ENCODE results near the gene STAT5A.
"Not testable (repeated sequence)": the region's sequence is repeated elsewhere in the genome, so short reads cannot be mapped to it uniquely, and the experiment has no call there.

Gene STAT5A

DNA sequence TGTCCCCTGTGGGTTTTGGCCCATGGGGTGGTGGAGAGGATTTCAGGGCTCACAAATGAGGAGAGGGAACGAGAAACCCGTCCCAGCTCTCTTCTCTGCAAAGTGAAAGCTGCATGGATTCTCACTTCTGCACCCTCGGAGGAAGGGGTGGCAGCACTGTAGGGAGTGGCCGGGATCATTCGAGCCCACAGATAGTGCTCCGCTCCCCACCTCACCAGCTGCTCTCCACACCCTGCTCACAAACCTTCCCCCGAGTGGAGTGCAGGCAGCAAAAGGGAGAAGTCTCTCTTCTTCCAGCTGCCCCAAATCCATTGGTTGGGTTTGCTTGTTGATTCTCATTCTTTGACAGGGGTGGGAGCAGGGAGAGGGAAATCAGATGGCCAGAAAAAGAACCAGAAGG is 20.1 kb downstream of the STAT5A start:
- no peak for DNase-seq (ENCODE audit: low read depth in 2 of 2)

DNA sequence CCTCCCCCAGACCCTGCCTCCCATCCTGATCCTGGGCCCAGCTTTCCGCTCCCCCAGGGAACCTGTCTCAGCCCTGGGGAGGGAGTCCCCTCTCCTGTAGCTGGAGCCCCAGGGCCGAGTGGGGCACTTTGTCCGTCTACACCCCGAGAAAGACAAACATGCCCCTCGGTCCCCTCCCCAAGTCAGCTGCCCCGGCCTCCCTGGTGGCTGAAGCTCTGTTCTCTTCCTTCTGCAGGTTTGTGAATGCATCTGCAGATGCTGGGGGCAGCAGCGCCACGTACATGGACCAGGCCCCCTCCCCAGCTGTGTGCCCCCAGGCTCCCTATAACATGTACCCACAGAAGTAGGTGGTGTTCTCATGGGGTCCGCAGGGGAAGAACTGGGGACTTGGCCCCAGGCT is 20.8 kb downstream of the STAT5A start:
- DNase-seq (ENCODE audit: low read depth in 2 of 2): no peak

DNA sequence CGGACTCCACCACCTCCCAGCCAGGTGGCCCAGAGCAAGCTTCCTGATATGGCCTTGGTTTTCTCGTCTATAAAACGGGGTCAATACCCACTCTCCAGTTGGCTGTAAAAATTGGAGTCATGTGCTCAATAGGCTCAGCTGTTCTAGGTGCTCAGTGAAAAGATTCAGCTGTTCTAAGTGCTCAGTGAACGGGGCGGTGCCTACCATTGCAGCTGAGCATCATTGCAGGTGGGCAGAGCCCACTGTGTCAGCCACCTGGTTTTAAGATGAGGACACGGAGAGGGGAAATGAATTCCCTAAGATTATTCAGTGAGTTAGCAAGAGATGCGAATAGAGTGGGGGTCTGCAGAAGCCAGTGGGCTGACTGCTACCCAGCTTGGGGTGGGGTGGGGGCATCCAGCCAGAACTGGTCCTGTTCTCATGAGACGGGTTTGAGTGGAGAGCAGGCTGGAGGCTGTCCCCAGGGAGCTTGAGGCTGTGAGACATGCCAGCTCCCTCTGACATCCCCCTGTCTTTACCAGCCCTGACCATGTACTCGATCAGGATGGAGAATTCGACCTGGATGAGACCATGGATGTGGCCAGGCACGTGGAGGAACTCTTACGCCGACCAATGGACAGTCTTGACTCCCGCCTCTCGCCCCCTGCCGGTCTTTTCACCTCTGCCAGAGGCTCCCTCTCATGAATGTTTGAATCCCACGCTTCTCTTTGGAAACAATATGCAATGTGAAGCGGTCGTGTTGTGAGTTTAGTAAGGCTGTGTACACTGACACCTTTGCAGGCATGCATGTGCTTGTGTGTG is 21.9 kb downstream of the STAT5A start:
- DNase-seq (ENCODE audit: low read depth in 2 of 2): no peak

DNA sequence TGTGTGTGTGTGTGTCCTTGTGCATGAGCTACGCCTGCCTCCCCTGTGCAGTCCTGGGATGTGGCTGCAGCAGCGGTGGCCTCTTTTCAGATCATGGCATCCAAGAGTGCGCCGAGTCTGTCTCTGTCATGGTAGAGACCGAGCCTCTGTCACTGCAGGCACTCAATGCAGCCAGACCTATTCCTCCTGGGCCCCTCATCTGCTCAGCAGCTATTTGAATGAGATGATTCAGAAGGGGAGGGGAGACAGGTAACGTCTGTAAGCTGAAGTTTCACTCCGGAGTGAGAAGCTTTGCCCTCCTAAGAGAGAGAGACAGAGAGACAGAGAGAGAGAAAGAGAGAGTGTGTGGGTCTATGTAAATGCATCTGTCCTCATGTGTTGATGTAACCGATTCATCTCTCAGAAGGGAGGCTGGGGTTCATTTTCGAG is 22.5 kb downstream of the STAT5A start:
- no peak for DNase-seq (ENCODE audit: low read depth in 2 of 2)

DNA sequence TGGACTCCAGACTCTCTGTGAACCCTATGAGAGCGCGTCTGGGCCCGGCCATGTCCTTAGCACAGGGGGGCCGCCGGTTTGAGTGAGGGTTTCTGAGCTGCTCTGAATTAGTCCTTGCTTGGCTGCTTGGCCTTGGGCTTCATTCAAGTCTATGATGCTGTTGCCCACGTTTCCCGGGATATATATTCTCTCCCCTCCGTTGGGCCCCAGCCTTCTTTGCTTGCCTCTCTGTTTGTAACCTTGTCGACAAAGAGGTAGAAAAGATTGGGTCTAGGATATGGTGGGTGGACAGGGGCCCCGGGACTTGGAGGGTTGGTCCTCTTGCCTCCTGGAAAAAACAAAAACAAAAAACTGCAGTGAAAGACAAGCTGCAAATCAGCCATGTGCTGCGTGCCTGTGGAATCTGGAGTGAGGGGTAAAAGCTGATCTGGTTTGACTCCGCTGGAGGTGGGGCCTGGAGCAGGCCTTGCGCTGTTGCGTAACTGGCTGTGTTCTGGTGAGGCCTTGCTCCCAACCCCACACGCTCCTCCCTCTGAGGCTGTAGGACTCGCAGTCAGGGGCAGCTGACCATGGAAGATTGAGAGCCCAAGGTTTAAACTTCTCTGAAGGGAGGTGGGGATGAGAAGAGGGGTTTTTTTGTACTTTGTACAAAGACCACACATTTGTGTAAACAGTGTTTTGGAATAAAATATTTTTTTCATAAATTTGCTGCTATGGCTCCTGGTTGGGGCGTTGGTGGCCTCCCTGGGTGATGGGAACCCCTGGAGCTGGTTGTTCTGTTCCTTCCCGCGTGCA is 23.1 kb downstream of the STAT5A start:
- DNase-seq (ENCODE audit: low read depth in 2 of 2): no peak

DNA sequence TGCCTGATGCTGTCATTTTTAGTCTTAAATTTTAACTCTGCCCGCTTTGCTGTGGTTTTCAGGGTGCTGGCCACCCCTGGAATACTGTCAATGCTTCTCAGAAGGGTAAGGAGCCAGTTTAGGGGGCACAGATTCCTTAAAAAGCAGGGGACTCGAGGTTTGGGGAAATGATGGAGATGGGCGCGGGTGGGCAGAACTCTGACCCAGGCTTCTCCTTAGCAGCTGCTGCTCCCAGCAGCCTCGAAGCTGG is 23.7 kb downstream of the STAT5A start:
- DNase-seq (ENCODE audit: low read depth in 2 of 2): no peak

DNA sequence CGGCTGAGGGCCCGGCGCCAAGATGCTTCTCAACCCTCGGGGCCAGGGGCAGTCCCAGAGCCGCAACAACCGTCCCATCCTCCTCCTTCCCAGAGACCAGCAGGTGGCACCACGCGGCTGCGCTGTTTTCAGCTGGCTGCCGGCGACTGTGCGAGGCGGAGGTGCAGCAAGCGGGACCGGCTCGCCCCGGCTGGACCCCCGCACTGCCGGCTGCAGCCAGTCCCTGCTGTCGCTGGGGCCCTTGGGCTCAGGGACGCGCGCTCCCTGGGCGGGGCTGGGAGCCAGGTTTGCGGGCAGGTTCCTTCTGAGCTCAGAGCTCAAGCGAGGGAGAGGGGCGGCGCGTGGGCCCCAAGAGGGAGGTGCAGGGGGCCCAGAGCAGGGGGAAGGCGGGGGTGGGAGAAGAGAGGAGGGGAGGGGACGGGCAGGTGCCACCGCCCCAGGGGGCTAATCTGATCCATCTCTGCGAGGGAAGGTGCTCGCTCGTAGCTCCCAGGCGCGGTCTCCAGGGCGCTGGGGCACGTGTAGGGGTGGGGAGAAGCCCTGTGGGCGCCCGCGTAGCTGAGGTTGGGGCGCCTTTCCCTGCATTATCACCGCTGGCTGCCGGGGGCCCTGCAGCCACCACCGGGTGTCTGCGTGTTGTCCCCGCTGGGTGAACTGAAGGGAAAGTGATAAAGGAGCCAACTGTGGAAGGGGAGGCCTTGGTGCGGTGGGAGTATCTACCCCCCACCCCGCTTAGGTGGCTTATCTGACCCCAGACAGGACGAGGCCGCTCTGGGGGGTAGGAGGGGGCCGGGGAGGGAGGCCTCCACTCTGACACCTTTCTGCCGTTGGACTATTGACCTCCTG is 24.2 kb downstream of the STAT5A start:
- peak; percentile 55 to 56 for DNase-seq (ENCODE audit: low read depth in 2 of 2)

DNA sequence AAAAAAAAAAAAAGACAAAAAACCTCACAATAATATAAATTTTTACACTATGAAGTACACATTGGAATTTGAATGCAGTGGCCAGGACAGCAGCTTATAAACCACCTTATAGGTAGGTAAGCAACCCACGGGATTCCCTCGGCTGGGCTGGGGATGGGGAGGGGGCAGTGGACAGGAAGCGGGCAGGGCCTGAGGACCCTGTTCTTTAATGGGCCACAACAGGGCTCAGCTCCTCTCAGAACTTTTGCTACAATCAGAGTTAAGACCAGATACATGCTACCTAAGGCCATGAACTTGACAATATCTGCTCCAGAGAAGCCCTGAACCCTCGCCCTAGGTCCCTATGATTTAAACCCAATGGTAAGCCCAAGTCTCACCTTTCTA is 25.1 kb downstream of the STAT5A start:
- no peak for DNase-seq (ENCODE audit: low read depth in 2 of 2)

DNA sequence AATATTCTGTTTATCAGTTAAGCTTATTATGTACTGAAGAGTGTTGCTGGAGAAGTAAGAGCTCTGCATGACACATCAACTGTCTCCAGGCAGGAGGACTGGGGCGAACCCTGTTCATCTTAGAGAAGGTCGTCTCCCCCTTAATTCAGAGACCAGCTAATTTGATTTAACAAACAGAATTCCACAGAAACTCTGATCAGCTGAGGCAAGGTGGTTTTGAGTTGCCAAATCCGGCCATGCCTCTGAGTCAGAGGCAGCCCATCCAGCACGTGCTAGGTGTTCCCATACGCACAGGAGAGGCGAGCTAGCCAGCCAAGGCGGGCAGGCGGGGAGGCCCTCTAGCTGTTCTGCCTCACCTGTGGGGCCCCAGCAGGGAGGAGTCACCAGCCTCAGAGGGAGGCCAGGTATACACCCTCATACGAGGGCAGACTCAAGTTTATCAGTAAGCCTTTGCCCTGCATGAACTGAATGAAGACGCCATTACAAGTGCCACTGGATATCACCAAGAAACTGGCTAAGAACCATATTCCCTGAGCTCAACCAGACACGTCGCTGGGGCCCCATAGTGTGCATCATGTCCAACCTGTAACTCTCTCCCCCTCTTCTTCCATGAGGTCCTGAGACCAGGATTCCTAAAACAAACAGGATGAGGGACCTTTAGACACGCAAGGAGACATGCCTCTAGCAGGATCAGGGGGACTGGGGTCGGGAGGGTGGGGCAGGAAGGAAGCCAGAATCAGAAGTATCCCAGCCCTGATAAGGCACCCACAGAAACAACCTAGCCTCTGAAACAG is 25.7 kb downstream of the STAT5A start:
- DNase-seq (ENCODE audit: low read depth in 2 of 2): no peak

DNA sequence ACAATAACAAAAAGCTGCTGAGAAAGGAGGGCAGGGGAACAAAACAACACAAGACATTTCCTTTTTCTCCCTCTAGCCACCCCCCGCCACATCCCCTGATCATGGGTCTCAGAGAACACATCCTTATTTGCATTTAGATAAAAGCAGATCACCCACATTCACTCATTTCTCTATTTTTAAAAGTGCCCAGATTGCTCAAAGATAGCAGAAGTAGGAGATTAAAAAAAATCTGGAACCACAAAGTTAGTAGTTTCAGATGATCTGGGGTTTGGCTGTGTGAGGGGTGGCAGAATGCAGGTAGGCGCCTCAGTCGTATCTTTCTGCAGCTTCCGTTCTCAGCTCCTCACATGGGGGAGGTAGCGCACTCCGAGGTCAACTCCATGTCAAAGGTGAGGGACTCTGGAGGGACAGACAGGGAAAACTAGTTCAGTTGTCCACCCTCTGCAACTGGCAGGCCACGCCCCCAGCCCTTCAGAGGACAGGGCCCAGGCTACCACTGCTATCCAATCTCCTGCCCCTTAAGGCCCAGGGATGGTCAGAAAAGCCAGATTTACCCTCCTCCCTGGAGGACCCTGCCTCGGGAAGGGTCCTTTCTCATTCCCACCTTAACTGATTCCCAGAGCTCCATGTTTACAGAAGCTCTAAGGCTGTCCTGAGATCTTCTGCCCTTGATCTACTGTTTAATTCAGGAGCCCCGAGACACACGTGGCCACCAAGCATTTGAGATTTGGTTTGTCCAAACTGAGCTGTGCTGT is 27.3 kb downstream of the STAT5A start:
- no peak for DNase-seq (ENCODE audit: low read depth in 2 of 2)

DNA sequence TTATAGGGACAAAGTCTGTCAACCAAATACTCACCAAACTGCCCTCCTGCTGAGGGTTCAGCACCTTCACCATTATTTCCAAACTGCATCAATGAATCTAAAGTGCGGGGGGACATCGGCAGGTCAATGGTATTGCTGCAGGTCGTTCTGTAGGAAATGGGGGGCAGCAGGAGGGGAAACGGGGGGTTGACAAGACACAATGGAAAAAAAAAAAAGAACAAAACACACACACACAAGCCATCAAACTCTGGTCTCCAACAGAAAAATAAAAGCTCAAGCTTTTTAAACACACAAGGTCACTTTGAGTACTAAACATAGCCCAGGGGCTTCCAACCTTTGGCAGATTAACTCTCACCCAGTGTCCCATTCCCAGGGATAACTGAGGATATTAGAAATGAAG is 28.5 kb downstream of the STAT5A start:
- no peak for DNase-seq (ENCODE audit: low read depth in 2 of 2)

DNA sequence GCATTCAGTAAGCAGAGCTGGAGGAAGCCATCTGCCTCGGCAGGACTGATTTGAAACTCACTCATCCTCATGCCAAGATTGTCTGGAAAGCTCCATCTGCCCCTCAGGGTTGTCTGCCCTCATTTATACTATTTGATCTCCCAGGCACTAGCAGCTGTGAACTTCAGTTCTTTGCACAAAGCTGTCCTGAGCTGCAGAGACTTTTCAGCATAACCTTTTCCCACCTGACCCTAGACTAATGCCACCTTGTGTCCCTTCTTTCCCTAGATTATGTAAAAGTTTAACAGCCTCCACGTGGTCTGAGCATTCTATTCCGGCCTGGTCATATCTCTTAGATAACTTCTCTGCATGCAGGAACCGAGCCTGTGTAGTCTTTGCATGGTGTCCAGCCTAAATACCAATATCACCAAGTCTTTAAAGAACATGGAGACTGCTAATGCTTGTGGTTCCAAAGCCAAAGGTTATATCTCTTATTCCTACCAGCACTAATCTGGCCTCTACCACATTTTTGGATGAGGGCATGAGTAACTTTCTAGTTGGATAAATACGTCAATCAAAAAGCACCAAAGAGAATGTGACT is 29.1 kb downstream of the STAT5A start:
- no peak for DNase-seq (ENCODE audit: low read depth in 2 of 2)

DNA sequence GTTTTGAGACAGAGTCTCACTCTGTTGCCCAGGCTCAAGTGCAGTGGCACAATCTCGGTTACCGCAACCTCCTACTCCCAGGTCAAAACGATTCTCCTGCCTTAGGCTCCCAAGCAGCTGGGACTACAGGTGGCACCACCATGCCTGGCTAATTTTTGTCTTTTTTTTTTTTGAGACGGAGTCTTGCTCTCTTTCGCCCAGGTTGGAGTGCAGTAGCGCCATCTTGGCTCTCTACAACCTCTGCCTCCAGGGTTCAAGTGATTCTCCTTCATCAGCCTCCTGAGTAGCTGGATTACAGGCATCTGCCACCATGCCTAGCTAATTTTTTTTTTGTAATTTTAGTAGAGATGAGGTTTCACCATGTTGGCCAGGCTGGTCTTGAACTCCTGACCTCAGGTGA is 29.7 kb downstream of the STAT5A start:
- DNase-seq (ENCODE audit: low read depth in 2 of 2): not testable (repeated sequence)

DNA sequence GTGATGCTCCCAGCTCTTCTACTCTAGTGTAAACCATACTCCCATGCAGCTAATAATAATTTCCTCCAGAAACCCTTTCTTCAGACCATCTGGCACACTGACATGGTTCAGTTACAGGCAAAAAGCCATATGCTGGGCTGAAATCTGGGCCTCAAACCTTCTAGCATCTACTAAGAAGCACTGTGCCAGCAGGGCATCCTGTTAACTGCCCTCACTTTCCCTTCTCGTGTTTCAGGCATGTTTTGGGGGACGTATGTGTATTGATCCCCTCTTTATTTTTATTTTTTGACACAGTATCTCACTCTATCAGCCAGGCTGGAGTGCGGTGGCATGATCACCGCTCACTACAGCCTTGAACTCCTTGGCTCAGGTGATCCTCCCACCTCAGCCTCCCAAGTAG is 33.3 kb downstream of the STAT5A start:
- no peak for DNase-seq (ENCODE audit: low read depth in 2 of 2)

DNA sequence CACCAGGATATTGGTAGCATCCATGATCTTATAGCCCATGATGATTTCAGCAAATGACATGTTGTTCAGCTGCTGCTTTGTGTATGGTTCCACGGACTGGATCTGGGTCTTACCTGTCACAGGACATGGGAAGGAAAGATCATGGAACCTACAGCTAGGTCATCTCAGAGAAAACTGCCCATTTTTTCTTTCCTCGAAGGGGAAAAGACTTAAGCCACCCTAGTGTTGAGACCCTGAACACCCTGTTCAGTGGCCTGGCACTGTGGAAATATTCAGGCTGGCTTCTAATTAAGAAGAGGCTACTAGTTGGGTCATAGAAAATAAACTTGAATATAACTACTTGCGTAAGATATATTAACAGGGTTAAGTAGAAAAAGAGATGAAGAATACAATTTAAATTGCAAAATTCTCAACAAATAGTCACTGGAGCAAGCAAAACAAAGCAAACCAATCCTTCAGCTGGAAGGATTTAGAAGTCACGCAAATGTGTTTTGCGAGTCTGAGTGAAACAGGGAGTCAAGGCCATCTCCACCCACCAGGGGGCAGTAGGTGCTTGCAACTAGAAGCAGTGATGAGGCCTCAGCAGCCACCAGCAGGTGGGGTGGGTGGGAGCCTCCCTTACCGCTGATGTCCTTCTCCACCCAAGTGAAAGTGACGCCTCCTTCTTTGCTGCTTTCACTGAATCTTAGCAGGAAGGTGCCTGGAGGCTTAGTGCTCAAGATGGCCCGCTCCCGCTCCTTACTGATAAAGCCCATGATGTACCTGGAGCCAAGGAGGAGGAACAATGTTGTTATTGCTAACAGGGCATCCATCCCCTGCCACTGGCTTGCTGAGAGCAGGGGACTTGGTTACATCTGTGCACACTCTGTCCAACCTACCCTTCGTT is 34.3 kb downstream of the STAT5A start:
- DNase-seq (ENCODE audit: low read depth in 2 of 2): peak; percentile 90 to 94

DNA sequence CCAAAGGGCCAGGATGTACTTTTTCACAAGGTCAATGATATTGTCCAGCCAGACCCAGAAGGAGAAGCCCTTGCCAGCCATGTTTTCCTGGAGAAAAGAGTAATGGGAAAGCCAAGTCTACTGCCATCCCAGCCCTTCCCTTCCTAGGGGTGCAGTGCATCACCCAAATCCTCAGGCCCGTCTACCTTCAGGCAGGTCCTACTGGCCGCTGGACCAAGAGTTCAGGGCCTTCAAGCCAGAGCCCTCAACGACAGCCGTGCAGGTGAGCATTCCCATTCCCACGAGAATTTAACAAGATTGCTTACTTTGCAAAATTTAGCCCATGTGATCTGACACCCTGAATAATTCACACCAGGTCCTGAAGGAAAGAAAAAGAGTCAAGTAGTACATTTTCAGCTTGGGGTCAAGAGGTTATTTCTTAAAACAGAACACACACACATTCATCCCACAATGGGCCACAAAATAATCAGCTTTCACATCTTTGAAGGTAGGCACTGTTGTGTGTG is 35.0 kb downstream of the STAT5A start:
- no peak for DNase-seq (ENCODE audit: low read depth in 2 of 2)

DNA sequence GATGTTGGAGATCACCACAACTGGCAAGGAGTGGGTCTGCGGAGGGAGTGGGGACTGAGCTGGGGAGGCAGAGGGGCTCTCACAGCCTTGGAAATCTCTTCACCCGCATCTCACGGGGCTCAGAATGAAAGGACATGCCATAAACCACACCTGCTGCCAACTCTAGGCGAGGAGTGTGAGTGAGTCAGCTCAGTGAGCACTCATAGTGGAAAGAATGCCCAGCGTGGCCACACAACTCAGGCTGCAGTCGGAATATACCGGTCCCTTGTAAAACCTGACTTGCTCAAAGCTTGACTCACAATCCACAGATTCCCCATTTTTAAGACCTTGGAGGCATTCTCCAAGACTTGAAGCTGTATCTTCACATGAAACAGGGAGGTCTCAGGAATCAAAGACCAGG is 36.7 kb downstream of the STAT5A start:
- DNase-seq (ENCODE audit: low read depth in 2 of 2): no peak

DNA sequence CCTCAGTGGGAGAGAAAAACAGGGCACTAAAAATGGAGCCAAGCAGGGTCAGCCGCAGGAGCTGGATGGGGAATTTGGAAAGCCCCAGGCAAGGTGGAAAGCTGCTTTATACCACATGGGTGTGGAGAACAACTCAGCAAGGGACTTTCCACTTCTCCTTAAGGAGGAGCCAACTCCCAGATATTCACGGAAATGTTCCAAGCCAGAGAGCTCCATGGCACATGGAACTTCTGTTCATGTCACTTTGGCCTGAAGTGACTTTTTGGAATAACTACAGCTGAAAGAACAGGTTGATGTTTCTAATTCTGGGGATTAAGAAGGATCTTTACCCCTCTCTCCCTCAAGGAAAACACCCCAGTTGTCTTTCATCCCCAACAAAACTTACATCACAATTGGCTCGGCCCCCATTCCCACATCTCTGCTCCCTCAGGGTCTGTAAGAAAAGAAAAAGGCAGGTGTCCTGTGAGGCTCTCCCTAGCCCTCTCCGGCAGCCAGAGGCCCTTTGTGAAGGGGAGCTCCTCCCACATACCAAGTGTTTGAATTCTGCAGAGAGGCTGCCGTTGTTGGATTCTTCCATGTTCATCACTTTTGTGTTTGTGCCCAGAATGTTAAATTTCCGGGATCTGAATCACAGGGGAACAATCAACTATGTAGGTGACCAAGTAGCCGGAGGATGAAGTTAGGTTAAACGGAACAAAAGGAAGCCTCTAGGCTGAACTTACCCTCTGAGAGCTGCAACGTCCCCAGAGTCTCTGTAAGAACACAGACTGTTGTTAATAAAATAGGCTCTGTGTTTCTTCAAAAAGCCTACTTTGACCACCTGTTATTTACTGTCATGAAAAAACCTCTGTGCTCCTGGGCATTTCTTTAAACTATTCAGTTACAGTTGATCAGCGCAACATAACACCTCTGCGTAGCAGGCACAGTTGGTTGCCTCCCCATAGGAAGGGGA is 41.0 kb downstream of the STAT5A start:
- DNase-seq (ENCODE audit: low read depth in 2 of 2): no peak

Measured in stimulated activated CD4-positive, alpha-beta T cell treated with anti-CD3 and anti-CD28 coated beads, Interleukin-1b, Interleukin-23, amount 100 ng/mL, for 1 hour (primary cell).